GM21619 (cell line): Measurements from ENCODE around the gene PLA2G4E.
A peak's percentile ranks its signal among the peaks of the same experiment; 100 is the strongest.

Experiments
- ATAC-seq: cut with Tn5 transposase; IDR thresholded peaks from one replicate; pipeline ENCODE4 v1.9.1; 2021; ENCODE audit not compliant: unreplicated experiment

PLA2G4E gene

GRCh38 chr15:41979493-41980266 is 41.2 kb downstream of the PLA2G4E start:
- no peak for ATAC-seq

DNA sequence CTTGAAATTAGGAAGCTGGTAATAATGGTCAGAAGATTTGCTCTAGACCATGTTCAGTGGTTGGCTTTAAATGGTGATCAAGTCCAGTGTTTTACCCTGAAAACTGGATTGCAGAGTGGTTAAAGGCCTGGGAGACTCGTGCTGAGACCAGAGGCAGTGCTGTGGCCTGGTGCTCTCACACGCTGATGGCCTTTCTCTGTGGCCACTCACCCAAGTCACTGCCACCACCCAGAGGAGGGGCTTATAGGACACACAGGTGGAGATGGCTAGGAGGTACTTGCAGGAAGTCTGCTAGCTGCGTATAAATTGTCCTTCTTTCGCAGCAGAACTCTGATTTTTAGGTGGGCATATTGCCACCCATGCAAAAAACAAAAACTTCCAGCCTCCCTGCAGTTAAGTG is 42.3 kb downstream of the PLA2G4E start:
- ATAC-seq: no peak

DNA sequence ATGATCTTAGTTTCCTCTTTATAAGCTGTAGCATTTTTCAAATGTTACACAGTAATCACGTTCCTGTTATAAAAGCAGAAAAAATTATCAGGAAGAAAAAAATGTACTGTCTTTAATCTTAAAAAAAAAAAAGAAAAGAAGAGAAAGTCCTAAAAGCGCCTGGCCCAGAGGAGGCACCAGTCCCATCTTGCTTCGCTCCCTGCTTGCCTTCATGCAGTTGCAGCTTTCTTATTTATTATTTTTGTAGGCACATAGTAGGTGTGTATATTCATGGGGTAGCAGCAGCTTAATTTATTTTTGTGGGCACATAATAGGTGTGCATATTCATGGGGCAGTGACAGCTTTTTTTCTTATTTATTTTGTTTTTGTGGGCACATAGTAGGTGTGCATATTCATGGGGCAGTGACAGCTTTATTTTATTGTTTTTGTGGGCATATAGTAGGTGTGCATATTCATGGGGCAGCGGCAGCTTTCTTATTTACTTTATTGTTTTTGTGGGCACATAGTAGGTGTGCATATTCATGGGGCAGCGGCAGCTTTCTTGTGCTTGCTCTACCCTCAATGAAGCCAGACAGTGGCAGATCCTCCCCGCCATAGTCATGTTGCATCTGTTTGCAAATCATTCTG is 43.0 kb downstream of the PLA2G4E start:
- ATAC-seq: no peak

- ATAC-seq: no peak
Observed at GRCh38 chr15:41975669-41976068, 45.2 kb downstream of the PLA2G4E start.

- ATAC-seq: no peak
Observed at GRCh38 chr15:41974041-41974440, 46.8 kb downstream of the PLA2G4E start.

GRCh38 chr15:41972253-41973242 is 48.3 kb downstream of the PLA2G4E start, which contains the start of gene EHD4:
TSS of gene EHD4 (minus strand) at chr15:41972557. CDS start at chr15:41972494, 63 bp downstream.
- peak; percentile 74 for ATAC-seq

DNA sequence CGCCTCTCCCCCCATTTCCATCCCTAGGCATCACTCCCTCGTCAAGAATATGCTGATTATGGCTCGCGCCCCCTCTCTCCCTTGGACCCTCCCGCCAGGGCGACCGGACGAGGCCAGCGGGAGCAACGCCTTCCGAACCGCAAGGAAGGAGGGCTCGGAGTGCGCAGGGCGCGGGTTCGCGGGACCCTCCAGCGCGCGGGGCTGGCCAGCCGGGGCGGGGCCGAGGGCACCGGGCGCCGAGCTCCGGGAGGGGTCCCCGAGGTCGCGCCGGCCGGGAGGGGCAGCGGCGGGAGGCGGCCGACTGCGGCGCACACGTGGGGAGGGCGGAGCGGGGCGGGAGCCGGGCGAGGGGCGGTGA is 49.0 kb downstream of the PLA2G4E start:
- peak; percentile 16 for ATAC-seq

DNA sequence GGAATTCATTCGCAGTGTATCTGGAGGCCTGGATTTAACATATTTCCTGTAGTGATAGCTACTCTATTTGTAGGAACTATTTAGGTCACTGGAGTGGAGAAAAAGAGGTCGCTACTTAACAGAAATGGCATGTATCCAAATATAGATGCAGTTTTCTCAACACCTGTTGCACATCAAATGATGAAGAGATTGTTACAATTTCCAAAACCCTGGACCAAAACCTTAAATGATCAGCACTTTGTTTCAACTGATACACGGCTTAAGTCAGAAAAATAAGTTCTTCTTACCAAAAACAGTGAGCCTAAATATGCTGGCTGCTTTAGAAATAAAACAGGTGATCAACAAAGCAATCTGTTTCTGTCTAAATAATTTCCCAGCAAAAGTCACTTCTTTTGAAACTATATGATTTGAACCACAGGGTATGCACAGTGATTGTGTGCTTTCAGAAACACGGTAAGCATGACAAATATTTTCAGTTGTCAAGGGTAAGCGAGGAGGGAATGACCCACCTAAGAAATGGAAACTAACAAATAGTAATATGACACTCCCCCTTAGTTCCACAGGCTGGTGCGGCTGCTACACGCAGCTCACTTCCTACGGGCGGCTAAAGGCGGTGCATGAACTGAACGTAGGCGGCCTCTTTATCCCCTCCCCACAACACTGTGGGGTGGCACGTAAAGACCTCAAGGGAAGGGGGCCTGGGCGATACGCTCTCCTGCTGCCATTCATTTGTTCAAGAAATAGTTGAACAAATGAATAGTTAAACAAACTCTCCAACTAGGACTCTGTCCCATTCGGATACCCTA is 49.5 kb downstream of the PLA2G4E start:
- peak; percentile 45 for ATAC-seq

- ATAC-seq: no peak
Observed at GRCh38 chr15:41970456-41970855, 50.4 kb downstream of the PLA2G4E start.

DNA sequence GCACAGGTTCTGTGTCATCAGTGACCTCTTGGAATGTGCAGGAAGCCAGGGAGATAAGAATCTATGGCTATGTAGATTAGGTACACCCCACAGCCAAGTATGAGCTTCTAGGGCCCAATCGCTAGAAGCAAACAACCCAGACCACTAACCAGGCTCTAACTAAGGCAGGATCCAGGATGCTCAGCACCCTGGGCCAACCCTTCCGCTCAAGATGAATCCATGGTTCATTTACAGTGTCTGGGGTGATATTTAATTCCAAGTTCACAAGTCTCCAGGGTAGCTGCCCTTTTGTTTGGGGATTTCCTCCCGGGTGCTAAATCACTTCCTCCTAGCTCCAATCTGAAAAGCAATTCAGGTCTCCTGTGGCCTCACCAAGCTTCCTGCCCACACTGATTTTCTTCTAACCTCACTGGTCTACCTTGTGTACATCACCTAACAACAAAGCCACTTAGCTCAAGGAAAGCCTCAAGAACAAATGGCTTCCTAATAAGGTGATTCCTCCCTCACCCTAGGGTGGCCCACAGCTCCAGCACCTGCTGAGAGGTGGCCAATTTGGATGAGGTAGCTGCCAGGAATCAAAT is 50.9 kb downstream of the PLA2G4E start:
- ATAC-seq: no peak

- no peak for ATAC-seq
Observed at GRCh38 chr15:41968701-41969100, 52.1 kb downstream of the PLA2G4E start.

DNA sequence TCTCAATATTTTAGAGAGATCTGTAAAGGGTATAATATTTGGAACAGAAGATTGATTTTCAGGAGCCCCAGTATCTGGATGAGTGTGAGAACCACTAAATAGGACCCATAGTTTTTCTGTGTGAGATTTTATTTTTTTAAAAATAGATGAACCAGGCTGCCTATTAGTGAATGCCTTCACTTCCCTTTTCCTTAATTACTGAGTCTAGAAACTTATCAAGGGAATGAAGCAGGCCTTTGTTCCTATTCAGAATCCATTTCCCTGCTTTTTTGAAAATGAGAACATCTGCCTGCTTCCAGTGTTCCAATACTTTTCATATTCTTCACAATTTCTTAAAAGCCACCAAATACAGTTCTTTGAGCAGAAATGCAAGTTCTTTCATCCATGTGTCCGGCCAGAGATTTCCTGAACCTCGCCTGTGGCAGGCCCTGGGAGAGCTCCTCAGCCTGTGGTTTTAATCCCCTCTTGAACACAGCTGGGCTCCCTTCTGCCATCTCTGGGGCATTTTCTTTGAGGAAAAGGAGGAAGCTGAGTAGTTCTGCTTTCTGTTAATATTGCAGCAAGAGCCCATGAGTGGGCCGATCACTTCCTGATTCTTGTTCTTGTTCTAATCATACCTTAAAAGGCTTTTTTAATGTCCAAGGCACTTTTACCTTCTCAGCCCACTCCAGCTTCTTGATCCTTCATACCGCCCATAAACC is 53.2 kb downstream of the PLA2G4E start:
- no peak for ATAC-seq

GRCh38 chr15:41966920-41967465 is 53.8 kb downstream of the PLA2G4E start:
- no peak for ATAC-seq

GRCh38 chr15:41966414-41966812 is 54.4 kb downstream of the PLA2G4E start:
- ATAC-seq: no peak

- no peak for ATAC-seq
Observed at GRCh38 chr15:41965441-41966413, 55.1 kb downstream of the PLA2G4E start.

DNA sequence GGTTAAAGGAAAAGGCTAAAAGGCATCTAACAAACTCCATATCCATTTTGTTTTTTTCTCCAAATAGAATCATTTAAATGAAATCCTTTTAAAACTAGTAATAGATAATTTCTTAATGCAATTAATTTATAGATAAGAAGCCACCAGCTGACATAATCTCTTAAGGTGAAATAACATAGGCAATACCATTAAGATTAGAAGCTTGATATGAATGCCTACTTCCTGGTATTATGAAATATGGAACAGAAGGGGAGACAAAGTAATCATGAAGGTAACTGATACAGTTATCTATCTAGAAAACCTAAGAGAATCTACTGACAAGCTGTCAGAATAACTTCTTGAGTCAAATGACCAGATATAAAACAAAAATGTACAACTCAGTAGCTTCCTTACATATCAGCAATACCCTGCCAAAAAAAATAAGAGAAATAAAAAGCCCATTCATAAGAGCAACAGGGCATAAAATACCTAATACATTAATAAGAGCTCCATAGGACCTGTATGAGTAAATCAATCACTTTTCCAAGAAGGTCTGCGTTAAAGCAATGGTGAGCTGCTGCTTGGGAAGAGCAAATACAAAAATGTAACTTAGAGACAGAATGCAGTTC is 59.1 kb downstream of the PLA2G4E start:
- ATAC-seq: no peak

GRCh38 chr15:41961001-41961518 is 59.8 kb downstream of the PLA2G4E start:
- ATAC-seq: no peak
